Panc1 (cell line): Measurements from ENCODE around the gene SEPTIN2. TPM values are rescaled to one million over a fixed set of nuclear protein-coding genes. Genes with fewer than 3 reads are reported as not detected.
"Not testable (repeated sequence)": the region's sequence is repeated elsewhere in the genome, so short reads cannot be mapped to it uniquely, and the experiment has no call there.

Experiments
- ATAC-seq: fragments of 200-7000 bp; cut with Tn5 transposase; 2 replicates; pipeline ENCODE4 v1.9.1; 2020; ENCODE audit warnings: mild to moderate bottlenecking, moderate library complexity
- BruUV-seq: library from RNA; stranded (reverse); fragments of 400-500 nt; replicated peaks from 2 replicates; lab custom pipeline; 2021; lab: Mats Ljungman, UMichigan
- CTCF ChIA-PET: fragments of 300-600 bp; sonication (Branson Sonifier 250); formaldehyde crosslinking; loops from one replicate; lab custom pipeline; 2022; ENCODE audit warnings: antibody characterized with exemption; lab: Charles Lee
- POLR2A ChIA-PET: fragments of 300-600 bp; sonication (Branson Sonifier 250); formaldehyde crosslinking; loops from one replicate; lab custom pipeline; 2022; ENCODE audit warnings: antibody characterized with exemption; lab: Charles Lee
- DNase-seq: peaks from one replicate; pipeline ENCODE4 v3.0.0-alpha.2; 2010; ENCODE audit warnings: low read depth, low spot score
- H3K27ac ChIP-seq: 2 replicates; pipeline ENCODE4 v1.5.1; 2011; ENCODE audit warnings: mild to moderate bottlenecking, low read length, inconsistent platforms
- H3K27me3 ChIP-seq: fragments of 200-500 bp; sonication (Bioruptor generic); 2 replicates; pipeline ENCODE4 v1.6.0; 2014; ENCODE audit warnings: low read length, inconsistent platforms; ENCODE audit not compliant: control insufficient read depth, insufficient read depth
- H3K36me3 ChIP-seq: fragments of 200-500 bp; sonication (Bioruptor generic); 2 replicates; pipeline ENCODE4 v1.5.1; 2014; ENCODE audit warnings: inconsistent platforms, mild to moderate bottlenecking, low read length, moderate library complexity; ENCODE audit not compliant: control insufficient read depth, insufficient read depth
- H3K4me1 ChIP-seq: 2 replicates; pipeline ENCODE4 v1.5.1; 2011; ENCODE audit warnings: inconsistent platforms, mild to moderate bottlenecking, low read length, moderate library complexity; ENCODE audit not compliant: control insufficient read depth, insufficient read depth
- H3K4me3 ChIP-seq, 2 experiments: 2 replicates each; pipeline ENCODE4 v1.5.1; 2011 to 2012; ENCODE audit warnings: low read depth in 2 of 2, low read length in 2 of 2, mild to moderate bottlenecking in 2 of 2, inconsistent platforms in 1 of 2, moderate library complexity in 1 of 2
- H3K9me3 ChIP-seq: fragments of 200-500 bp; sonication (Bioruptor generic); 2 replicates; pipeline ENCODE4 v1.5.1; 2014; ENCODE audit warnings: low read depth, mild to moderate bottlenecking, inconsistent platforms, low read length, moderate library complexity; ENCODE audit not compliant: control insufficient read depth, insufficient read depth
- CTCF ChIP-seq: fragments of 450-650 bp; IDR thresholded peaks from 2 replicates; pipeline ENCODE4 v1.5.1; 2017; ENCODE audit warnings: mild to moderate bottlenecking
- POLR2AphosphoS5 ChIP-seq: IDR thresholded peaks from 2 replicates; pipeline ENCODE4 v1.6.1; 2012; ENCODE audit warnings: mild to moderate bottlenecking, low read depth, low read length, moderate library complexity
- SIN3A ChIP-seq: IDR thresholded peaks from 2 replicates; pipeline ENCODE4 v1.6.1; 2012; ENCODE audit warnings: low read depth, mild to moderate bottlenecking, low read length, moderate library complexity, borderline replicate concordance; ENCODE audit not compliant: insufficient read depth
- TCF7L2 ChIP-seq: IDR thresholded peaks from 2 replicates; pipeline ENCODE4 v1.6.1; 2011; ENCODE audit warnings: mild to moderate bottlenecking, low read depth, low read length, inconsistent platforms
- in situ Hi-C: cut with HindIII; loops from 2 replicates; pipeline ENCODE4 v1.10.0; 2016; ENCODE audit warnings: low sequenced_read_pairs, low pct_unique_long_range_greater_than_20kb
- intact Hi-C: fragments of 100-400 bp; cut with micrococcal nuclease; formaldehyde crosslinking; loops from one replicate; pipeline ENCODE4 v1.10.0; 2022; ENCODE audit not compliant: unreplicated experiment
- total RNA-seq: library from RNA; stranded (reverse); gene quantifications from one replicate; pipeline ENCODE4 v1.2.1, GENCODE V29; 2021; ENCODE audit not compliant: unreplicated experiment

The SEPTIN2 gene
- total RNA-seq, 1 experiment from 2014 or later: 303 TPM

- Histone ChIP-seq H3K4me3 (no peak overlapping the region), H3K4me1 (no peaks in the 10 kb centered on the region; the same call in 1 of the 2 replicates), H3K9me3 (no peaks in the 10 kb centered on the region), H3K36me3 (no peaks in the 10 kb centered on the region), H3K27ac (no peak overlapping the region), H3K27me3 (no peaks in the 10 kb centered on the region)
- intact Hi-C loops (no loop called here), in situ Hi-C loops (no loop called here)
- ATAC-seq (no peak), DNase-seq (no peak)
- BruUV-seq: no TSS peak
- POLR2A ChIA-PET: no interaction called here
- TF ChIP-seq CTCF: no peak
- TF ChIP-seq POLR2AphosphoS5: no peak
- TF ChIP-seq SIN3A: no peak
- CTCF ChIA-PET: no interaction called here
Observed at GRCh38 chr2:241381872-241382271, 66.1 kb downstream of the SEPTIN2 start.

GRCh38 chr2:241385450-241385849 lies 69.7 kb downstream of the SEPTIN2 start:
- CTCF ChIA-PET, H3K9me3 ChIP-seq, H3K27me3 ChIP-seq, H3K27ac ChIP-seq, in situ Hi-C loops, H3K4me1 ChIP-seq, BruUV-seq, ATAC-seq, intact Hi-C loops, H3K36me3 ChIP-seq, DNase-seq, H3K4me3 ChIP-seq, POLR2A ChIA-PET: not testable (repeated sequence)

GRCh38 chr2:241386519-241386918 lies 70.8 kb downstream of the SEPTIN2 start:
- ChIA-PET CTCF (no interaction called here), POLR2A (interaction anchor here (0.6 kb wide), 1 partner anchor 17 kb away, joined by 3 read pairs; no protein-coding TSS in a partner anchor)
- in situ Hi-C loops (no loop called here), intact Hi-C loops (no loop called here)
- Histone ChIP-seq H3K4me1 (no peaks in the 10 kb centered on the region), H3K36me3 (no peaks in the 10 kb centered on the region), H3K27me3 (no peaks in the 10 kb centered on the region), H3K4me3 (no peak overlapping the region), H3K27ac (no peak overlapping the region), H3K9me3 (no peaks in the 10 kb centered on the region)
- TF ChIP-seq SIN3A: no peak
- TF ChIP-seq POLR2AphosphoS5: no peak
- TF ChIP-seq TCF7L2: no peak
- TF ChIP-seq CTCF: no peak
- no TSS peak for BruUV-seq
- DNase-seq (no peak), ATAC-seq (no peak)
